ENCODE data around the gene HCST.
"Not testable (repeated sequence)": the region's sequence is repeated elsewhere in the genome, so short reads cannot be mapped to it uniquely, and the experiment has no call there.

HCST gene

GRCh38 chr19:35907377-35907745, 5.0 kb downstream of the HCST start:
- no peak for DNase-seq

- DNase-seq = no peak
Observed at GRCh38 chr19:35908010-35908441, 5.7 kb downstream of the HCST start, which contains the start of gene TYROBP. Gene TYROBP (minus strand): TSS chr19:35908295. CDS start chr19:35908228, 67 bp downstream.

GRCh38 chr19:35908973-35909683, 6.8 kb downstream of the HCST start:
- no peak for DNase-seq

GRCh38 chr19:35909684-35910035, 7.3 kb downstream of the HCST start:
- no peak for DNase-seq

GRCh38 chr19:35910355-35910754, 8.0 kb downstream of the HCST start:
- not testable (repeated sequence) for DNase-seq

- DNase-seq = no peak
Observed at GRCh38 chr19:35911173-35911572, 8.8 kb downstream of the HCST start.

- DNase-seq = no peak
Observed at GRCh38 chr19:35911790-35912189, 9.5 kb downstream of the HCST start.

GRCh38 chr19:35913589-35913988, 11.3 kb downstream of the HCST start:
- no peak for DNase-seq

GRCh38 chr19:35915443-35915842, 13.1 kb downstream of the HCST start:
- no peak for DNase-seq

- no peak for DNase-seq
Observed at GRCh38 chr19:35919306-35919705, 17.0 kb downstream of the HCST start.

- DNase-seq = no peak
Observed at GRCh38 chr19:35921012-35921411, 18.7 kb downstream of the HCST start.

GRCh38 chr19:35925501-35925900, 23.2 kb downstream of the HCST start:
- no peak for DNase-seq

GRCh38 chr19:35928507-35928906, 26.2 kb downstream of the HCST start:
- no peak for DNase-seq

- DNase-seq = no peak
Observed at GRCh38 chr19:35929876-35930275, 27.5 kb downstream of the HCST start.

GRCh38 chr19:35931161-35931873, 29.0 kb downstream of the HCST start:
- DNase-seq = peak; percentile 100

GRCh38 chr19:35931874-35932202, 29.5 kb downstream of the HCST start:
- DNase-seq = no peak

GRCh38 chr19:35932291-35932936, 30.1 kb downstream of the HCST start:
- DNase-seq = no peak

- peak; percentile 70 for DNase-seq
Observed at GRCh38 chr19:35935911-35936737, 33.8 kb downstream of the HCST start, which contains the start of gene LRFN3. Gene LRFN3 (plus strand): TSS chr19:35936374. CDS start chr19:35939426, 3,052 bp downstream.

- no peak for DNase-seq
Observed at GRCh38 chr19:35936738-35937268, 34.5 kb downstream of the HCST start.

- no peak for DNase-seq
Observed at GRCh38 chr19:35937345-35938281, 35.3 kb downstream of the HCST start.

Data from fibroblast of skin of right quadriceps (primary cell).